Gastroesophageal sphincter (tissue), 2 donors: ENCODE measurements around the gene SEMG2.

Experiments used
- EP300 ChIP-seq: sonication (generic); formaldehyde crosslinking; IDR thresholded peaks from one replicate; pipeline ENCODE4 v1.6.1; 2017; ENCODE audit warnings: antibody characterized with exemption, mild to moderate bottlenecking
- POLR2A ChIP-seq, 2 donors: fragments of 450-650 bp; IDR thresholded peaks; one replicate each; pipeline ENCODE4 v1.6.1; 2017; ENCODE audit warnings: antibody characterized with exemption in 2 of 2, mild to moderate bottlenecking in 2 of 2, moderate library complexity in 1 of 2

- TF ChIP-seq EP300 (no peak), POLR2A (IDR thresholded peaks at IDR 0.05) (no peak)
These were observed 36.0 kb downstream of the SEMG2 start for GRCh38 chr20:45257161-45257560.
